ENCODE results near the gene HORMAD1. TPM values are rescaled to one million over a fixed set of nuclear protein-coding genes. Genes with fewer than 3 reads are reported as not detected.

HORMAD1 gene
- total and polyA plus RNA-seq, 2 experiments from 2014 or later, result not detected

DNA sequence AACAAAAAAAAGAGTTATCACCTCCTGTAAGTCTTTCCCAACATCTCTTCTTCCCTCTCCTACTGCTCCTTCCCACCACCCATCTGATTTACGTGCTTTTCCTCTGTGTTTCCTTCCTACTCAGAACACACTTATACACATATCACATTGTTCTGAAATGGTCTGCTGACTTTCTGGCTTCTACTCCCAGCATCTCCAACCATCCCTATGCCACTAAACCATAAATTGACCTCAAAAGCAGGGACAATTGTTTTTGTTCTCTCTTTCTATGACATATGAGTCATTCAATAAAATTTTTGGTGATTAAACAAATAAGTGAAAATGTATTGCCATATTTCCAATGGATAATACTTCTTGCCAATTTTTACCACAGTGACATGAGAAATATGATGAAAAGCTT is 31.9 kb downstream of the HORMAD1 start:
- peaks cover 9% of the 10 kb centered on the region; the same call in 1 of the 2 replicates for H3K4me1 ChIP-seq (ENCODE audit: insufficient read depth)
- no peaks in the 10 kb centered on the region for H3K9me2 ChIP-seq (ENCODE audit: insufficient read depth)
- ATAC-seq, result no peak
- Mint-ChIP-seq H3K27me3 (ENCODE audit: insufficient read depth, low read depth, poor library complexity) (peaks cover 4% of the 10 kb centered on the region), H3K27ac (no peak overlapping the region), H3K9me3 (no peaks in the 10 kb centered on the region), H3K36me3 (ENCODE audit: low read depth) (peaks cover 46% of the 10 kb centered on the region), H3K4me1 (peaks cover 8% of the 10 kb centered on the region), H3K4me3 (no peak overlapping the region)
- H3F3A ChIP-seq (replicated peaks; ENCODE audit: low read depth), result 0 out of 2 replicates have a peak, but pooled peaks cover 6% of the 10 kb centered on the region
- H3K27me3 ChIP-seq (ENCODE audit: insufficient read depth), result no peaks in the 10 kb centered on the region
- H4K20me1 ChIP-seq (replicated peaks; ENCODE audit: insufficient read depth), result no peaks in the 10 kb centered on the region
- H3K27ac ChIP-seq (ENCODE audit: low read depth), result 0 out of 2 replicates have a peak overlapping the region, but pooled peaks have one; percentile 20
- H3K4me3 ChIP-seq, result no peak overlapping the region
- no peak overlapping the region for H3K4me2 ChIP-seq
- H3K79me2 ChIP-seq (replicated peaks; ENCODE audit: insufficient read depth), result peaks cover 22% of the 10 kb centered on the region; the same call in 1 of the 2 replicates
- H2AFZ ChIP-seq, result no peak overlapping the region
- peaks cover 36% of the 10 kb centered on the region for H3K36me3 ChIP-seq (ENCODE audit: insufficient read depth)
- DNase-seq (ENCODE audit: low spot score), result no peak
- TF ChIP-seq EZH2 (IDR thresholded peaks at IDR 0.05; ENCODE audit: low read depth, unreplicated experiment) (no peak), ZNF331 (CRISPR knock-in tag; IDR thresholded peaks at IDR 0.05; ENCODE audit: low read depth) (no peak)
- TF ChIP-seq, protein P1, sequence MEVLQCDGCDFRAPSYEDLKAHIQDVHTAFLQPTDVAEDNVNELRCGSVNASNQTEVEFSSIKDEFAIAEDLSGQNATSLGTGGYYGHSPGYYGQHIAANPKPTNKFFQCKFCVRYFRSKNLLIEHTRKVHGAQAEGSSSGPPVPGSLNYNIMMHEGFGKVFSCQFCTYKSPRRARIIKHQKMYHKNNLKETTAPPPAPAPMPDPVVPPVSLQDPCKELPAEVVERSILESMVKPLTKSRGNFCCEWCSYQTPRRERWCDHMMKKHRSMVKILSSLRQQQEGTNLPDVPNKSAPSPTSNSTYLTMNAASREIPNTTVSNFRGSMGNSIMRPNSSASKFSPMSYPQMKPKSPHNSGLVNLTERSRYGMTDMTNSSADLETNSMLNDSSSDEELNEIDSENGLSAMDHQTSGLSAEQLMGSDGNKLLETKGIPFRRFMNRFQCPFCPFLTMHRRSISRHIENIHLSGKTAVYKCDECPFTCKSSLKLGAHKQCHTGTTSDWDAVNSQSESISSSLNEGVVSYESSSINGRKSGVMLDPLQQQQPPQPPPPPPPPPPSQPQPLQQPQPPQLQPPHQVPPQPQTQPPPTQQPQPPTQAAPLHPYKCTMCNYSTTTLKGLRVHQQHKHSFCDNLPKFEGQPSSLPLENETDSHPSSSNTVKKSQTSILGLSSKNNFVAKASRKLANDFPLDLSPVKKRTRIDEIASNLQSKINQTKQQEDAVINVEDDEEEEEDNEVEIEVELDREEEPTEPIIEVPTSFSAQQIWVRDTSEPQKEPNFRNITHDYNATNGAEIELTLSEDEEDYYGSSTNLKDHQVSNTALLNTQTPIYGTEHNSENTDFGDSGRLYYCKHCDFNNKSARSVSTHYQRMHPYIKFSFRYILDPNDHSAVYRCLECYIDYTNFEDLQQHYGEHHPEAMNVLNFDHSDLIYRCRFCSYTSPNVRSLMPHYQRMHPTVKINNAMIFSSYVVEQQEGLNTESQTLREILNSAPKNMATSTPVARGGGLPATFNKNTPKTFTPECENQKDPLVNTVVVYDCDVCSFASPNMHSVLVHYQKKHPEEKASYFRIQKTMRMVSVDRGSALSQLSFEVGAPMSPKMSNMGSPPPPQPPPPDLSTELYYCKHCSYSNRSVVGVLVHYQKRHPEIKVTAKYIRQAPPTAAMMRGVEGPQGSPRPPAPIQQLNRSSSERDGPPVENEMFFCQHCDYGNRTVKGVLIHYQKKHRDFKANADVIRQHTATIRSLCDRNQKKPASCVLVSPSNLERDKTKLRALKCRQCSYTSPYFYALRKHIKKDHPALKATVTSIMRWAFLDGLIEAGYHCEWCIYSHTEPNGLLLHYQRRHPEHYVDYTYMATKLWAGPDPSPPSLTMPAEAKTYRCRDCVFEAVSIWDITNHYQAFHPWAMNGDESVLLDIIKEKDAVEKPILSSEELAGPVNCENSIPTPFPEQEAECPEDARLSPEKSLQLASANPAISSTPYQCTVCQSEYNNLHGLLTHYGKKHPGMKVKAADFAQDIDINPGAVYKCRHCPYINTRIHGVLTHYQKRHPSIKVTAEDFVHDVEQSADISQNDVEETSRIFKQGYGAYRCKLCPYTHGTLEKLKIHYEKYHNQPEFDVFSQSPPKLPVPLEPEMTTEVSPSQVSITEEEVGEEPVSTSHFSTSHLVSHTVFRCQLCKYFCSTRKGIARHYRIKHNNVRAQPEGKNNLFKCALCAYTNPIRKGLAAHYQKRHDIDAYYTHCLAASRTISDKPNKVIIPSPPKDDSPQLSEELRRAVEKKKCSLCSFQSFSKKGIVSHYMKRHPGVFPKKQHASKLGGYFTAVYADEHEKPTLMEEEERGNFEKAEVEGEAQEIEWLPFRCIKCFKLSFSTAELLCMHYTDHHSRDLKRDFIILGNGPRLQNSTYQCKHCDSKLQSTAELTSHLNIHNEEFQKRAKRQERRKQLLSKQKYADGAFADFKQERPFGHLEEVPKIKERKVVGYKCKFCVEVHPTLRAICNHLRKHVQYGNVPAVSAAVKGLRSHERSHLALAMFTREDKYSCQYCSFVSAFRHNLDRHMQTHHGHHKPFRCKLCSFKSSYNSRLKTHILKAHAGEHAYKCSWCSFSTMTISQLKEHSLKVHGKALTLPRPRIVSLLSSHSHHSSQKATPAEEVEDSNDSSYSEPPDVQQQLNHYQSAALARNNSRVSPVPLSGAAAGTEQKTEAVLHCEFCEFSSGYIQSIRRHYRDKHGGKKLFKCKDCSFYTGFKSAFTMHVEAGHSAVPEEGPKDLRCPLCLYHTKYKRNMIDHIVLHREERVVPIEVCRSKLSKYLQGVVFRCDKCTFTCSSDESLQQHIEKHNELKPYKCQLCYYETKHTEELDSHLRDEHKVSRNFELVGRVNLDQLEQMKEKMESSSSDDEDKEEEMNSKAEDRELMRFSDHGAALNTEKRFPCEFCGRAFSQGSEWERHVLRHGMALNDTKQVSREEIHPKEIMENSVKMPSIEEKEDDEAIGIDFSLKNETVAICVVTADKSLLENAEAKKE (CRISPR knock-in tag; IDR thresholded peaks at IDR 0.05), result no peak

DNA sequence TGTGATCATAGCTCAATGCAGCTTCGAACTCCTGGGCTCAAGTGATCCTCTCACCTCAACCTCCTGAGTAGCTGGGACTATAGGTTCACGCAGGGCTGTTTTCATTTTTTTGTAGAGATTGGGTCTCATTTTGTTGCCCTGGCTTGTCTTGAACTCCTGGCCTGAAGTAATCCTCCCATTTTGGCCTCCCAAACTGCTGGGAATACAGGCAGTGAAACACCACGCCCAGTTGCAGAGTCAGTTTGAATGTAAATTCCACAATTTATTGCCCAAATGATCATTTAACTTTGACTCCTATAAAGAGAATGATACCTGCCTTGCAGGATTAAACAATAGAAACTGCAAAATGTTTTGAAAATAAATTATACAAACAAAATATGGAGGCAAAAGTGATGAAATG is 34.4 kb downstream of the HORMAD1 start:
- Histone ChIP-seq H3F3A (replicated peaks; ENCODE audit: low read depth) (0 out of 2 replicates have a peak, but pooled peaks cover 6% of the 10 kb centered on the region), H3K36me3 (ENCODE audit: insufficient read depth) (peaks cover 23% of the 10 kb centered on the region), H3K4me1 (ENCODE audit: insufficient read depth) (peaks cover 10% of the 10 kb centered on the region; the same call in 1 of the 2 replicates), H3K79me2 (replicated peaks; ENCODE audit: insufficient read depth) (peaks cover 17% of the 10 kb centered on the region; the same call in 1 of the 2 replicates), H2AFZ (no peak overlapping the region), H3K9me2 (ENCODE audit: insufficient read depth) (no peaks in the 10 kb centered on the region), H3K4me3 (no peak overlapping the region), H4K20me1 (replicated peaks; ENCODE audit: insufficient read depth) (no peaks in the 10 kb centered on the region), H3K4me2 (no peak overlapping the region), H3K27ac (ENCODE audit: low read depth) (0 out of 2 replicates have a peak overlapping the region, but pooled peaks have one; percentile 41), H3K27me3 (ENCODE audit: insufficient read depth) (no peaks in the 10 kb centered on the region)
- DNase-seq (ENCODE audit: low spot score) (no peak), ATAC-seq (no peak)
- H3K36me3 Mint-ChIP-seq (ENCODE audit: low read depth), result peaks cover 34% of the 10 kb centered on the region
- no peak overlapping the region for H3K27ac Mint-ChIP-seq
- H3K27me3 Mint-ChIP-seq (ENCODE audit: insufficient read depth, low read depth, poor library complexity), result peaks cover 4% of the 10 kb centered on the region
- H3K4me1 Mint-ChIP-seq, result peaks cover 10% of the 10 kb centered on the region
- H3K9me3 Mint-ChIP-seq, result no peaks in the 10 kb centered on the region
- no peak overlapping the region for H3K4me3 Mint-ChIP-seq
- TF ChIP-seq JUNB (IDR thresholded peaks at IDR 0.05; ENCODE audit: unreplicated experiment) (no peak), ZNF331 (CRISPR knock-in tag; IDR thresholded peaks at IDR 0.05; ENCODE audit: low read depth) (no peak), STAT1 (IDR thresholded peaks at IDR 0.05; ENCODE audit: unreplicated experiment) (no peak), NANOG (IDR thresholded peaks at IDR 0.05; ENCODE audit: borderline replicate concordance) (no peak), POLR2AphosphoS5 (IDR thresholded peaks at IDR 0.05; ENCODE audit: low read depth) (no peak)
- TF ChIP-seq, protein P2, sequence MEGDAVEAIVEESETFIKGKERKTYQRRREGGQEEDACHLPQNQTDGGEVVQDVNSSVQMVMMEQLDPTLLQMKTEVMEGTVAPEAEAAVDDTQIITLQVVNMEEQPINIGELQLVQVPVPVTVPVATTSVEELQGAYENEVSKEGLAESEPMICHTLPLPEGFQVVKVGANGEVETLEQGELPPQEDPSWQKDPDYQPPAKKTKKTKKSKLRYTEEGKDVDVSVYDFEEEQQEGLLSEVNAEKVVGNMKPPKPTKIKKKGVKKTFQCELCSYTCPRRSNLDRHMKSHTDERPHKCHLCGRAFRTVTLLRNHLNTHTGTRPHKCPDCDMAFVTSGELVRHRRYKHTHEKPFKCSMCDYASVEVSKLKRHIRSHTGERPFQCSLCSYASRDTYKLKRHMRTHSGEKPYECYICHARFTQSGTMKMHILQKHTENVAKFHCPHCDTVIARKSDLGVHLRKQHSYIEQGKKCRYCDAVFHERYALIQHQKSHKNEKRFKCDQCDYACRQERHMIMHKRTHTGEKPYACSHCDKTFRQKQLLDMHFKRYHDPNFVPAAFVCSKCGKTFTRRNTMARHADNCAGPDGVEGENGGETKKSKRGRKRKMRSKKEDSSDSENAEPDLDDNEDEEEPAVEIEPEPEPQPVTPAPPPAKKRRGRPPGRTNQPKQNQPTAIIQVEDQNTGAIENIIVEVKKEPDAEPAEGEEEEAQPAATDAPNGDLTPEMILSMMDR (conservative IDR thresholded peaks at IDR 0.05; ENCODE audit: low read depth in 2 of 2), result no peak
- TF ChIP-seq, protein P3, sequence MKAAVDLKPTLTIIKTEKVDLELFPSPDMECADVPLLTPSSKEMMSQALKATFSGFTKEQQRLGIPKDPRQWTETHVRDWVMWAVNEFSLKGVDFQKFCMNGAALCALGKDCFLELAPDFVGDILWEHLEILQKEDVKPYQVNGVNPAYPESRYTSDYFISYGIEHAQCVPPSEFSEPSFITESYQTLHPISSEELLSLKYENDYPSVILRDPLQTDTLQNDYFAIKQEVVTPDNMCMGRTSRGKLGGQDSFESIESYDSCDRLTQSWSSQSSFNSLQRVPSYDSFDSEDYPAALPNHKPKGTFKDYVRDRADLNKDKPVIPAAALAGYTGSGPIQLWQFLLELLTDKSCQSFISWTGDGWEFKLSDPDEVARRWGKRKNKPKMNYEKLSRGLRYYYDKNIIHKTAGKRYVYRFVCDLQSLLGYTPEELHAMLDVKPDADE (IDR thresholded peaks at IDR 0.05), result no peak

All from GM23338 (cell line).